Measurements from ENCODE around the gene MT1X.

Gene MT1X

GRCh38 chr16:56709443-56710040 lies 27.3 kb downstream of the MT1X start:
- DNase-seq, result no peak
- H3K27ac ChIP-seq (ENCODE audit: low read length), result no peak overlapping the region
- no peak overlapping the region for H3K9ac ChIP-seq (ENCODE audit: low read length)
- H2AFZ ChIP-seq (ENCODE audit: low read length), result no peak overlapping the region
- no peaks in the 10 kb centered on the region for H3K4me1 ChIP-seq (ENCODE audit: low read length)
- no peaks in the 10 kb centered on the region for H3F3A ChIP-seq (ENCODE audit: insufficient read depth, low read length)
- H3K4me2 ChIP-seq (ENCODE audit: low read depth, low read length), result no peak overlapping the region
- H3K79me2 ChIP-seq (ENCODE audit: low read length), result no peaks in the 10 kb centered on the region
- no peaks in the 10 kb centered on the region for H3K27me3 ChIP-seq (replicated peaks; ENCODE audit: insufficient read depth, low read length)
- TF ChIP-seq EZH2 (optimal IDR thresholded peaks at IDR 0.05; ENCODE audit: low read depth, low read length) (no peak), EZH2phosphoT487 (IDR thresholded peaks at IDR 0.05; ENCODE audit: low read length) (no peak)
- TF ChIP-seq, protein P1, sequence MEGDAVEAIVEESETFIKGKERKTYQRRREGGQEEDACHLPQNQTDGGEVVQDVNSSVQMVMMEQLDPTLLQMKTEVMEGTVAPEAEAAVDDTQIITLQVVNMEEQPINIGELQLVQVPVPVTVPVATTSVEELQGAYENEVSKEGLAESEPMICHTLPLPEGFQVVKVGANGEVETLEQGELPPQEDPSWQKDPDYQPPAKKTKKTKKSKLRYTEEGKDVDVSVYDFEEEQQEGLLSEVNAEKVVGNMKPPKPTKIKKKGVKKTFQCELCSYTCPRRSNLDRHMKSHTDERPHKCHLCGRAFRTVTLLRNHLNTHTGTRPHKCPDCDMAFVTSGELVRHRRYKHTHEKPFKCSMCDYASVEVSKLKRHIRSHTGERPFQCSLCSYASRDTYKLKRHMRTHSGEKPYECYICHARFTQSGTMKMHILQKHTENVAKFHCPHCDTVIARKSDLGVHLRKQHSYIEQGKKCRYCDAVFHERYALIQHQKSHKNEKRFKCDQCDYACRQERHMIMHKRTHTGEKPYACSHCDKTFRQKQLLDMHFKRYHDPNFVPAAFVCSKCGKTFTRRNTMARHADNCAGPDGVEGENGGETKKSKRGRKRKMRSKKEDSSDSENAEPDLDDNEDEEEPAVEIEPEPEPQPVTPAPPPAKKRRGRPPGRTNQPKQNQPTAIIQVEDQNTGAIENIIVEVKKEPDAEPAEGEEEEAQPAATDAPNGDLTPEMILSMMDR (IDR thresholded peaks at IDR 0.05; ENCODE audit: low read length), result no peak
- no peaks in the 10 kb centered on the region for H3K36me3 ChIP-seq (replicated peaks; ENCODE audit: insufficient read depth, low read length)
- H3K9me2 ChIP-seq (replicated peaks; ENCODE audit: insufficient read depth, low read length), result no peaks in the 10 kb centered on the region
- H3K4me3 ChIP-seq (ENCODE audit: low read length), result no peak overlapping the region
- no peaks in the 10 kb centered on the region for H3K9me3 ChIP-seq (replicated peaks; ENCODE audit: insufficient read depth, low read length)
- no peaks in the 10 kb centered on the region for H4K20me1 ChIP-seq (ENCODE audit: insufficient read depth, low read length)

- no peaks in the 10 kb centered on the region for H3F3A ChIP-seq (ENCODE audit: insufficient read depth, low read length)
- TF ChIP-seq, protein P1 (IDR thresholded peaks at IDR 0.05; ENCODE audit: low read length), result no peak
- TF ChIP-seq EZH2 (optimal IDR thresholded peaks at IDR 0.05; ENCODE audit: low read depth, low read length) (no peak), EZH2phosphoT487 (IDR thresholded peaks at IDR 0.05; ENCODE audit: low read length) (no peak)
- H3K79me2 ChIP-seq (ENCODE audit: low read length), result no peaks in the 10 kb centered on the region
- no peak overlapping the region for H3K27ac ChIP-seq (ENCODE audit: low read length)
- no peaks in the 10 kb centered on the region for H3K4me1 ChIP-seq (ENCODE audit: low read length)
- H3K9me3 ChIP-seq (replicated peaks; ENCODE audit: insufficient read depth, low read length), result no peaks in the 10 kb centered on the region
- no peaks in the 10 kb centered on the region for H3K9me2 ChIP-seq (replicated peaks; ENCODE audit: insufficient read depth, low read length)
- DNase-seq, result no peak
- H3K27me3 ChIP-seq (replicated peaks; ENCODE audit: insufficient read depth, low read length), result no peaks in the 10 kb centered on the region
- H3K4me2 ChIP-seq (ENCODE audit: low read depth, low read length), result no peak overlapping the region
- no peak overlapping the region for H3K9ac ChIP-seq (ENCODE audit: low read length)
- no peaks in the 10 kb centered on the region for H4K20me1 ChIP-seq (ENCODE audit: insufficient read depth, low read length)
- no peak overlapping the region for H3K4me3 ChIP-seq (ENCODE audit: low read length)
- H3K36me3 ChIP-seq (replicated peaks; ENCODE audit: insufficient read depth, low read length), result no peaks in the 10 kb centered on the region
- no peak overlapping the region for H2AFZ ChIP-seq (ENCODE audit: low read length)
Measured at GRCh38 chr16:56710181-56710737, 28.0 kb downstream of the MT1X start.

DNA sequence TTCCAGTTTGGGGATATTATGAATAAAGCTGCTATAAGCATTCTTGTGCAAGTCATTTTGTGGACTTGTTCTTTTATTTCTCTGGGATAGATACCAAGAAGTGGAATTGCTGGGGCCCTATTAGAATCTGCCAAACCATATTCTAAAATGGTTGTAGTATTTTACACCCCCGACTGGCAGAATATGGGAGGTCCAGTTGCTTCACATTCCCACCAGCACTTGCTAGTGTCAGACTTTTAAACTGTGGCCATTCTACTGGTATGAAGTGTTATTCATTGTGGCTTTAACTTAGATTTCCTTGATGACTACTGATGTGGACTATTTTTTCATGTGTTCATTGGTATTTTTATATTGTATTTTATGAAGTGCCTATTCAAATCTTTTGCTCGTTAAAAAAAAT lies 29.6 kb downstream of the MT1X start:
- Histone ChIP-seq H2AFZ (ENCODE audit: low read length) (no peak overlapping the region), H3K79me2 (ENCODE audit: low read length) (no peaks in the 10 kb centered on the region), H3K9me2 (replicated peaks; ENCODE audit: insufficient read depth, low read length) (no peaks in the 10 kb centered on the region), H3K9me3 (replicated peaks; ENCODE audit: insufficient read depth, low read length) (no peaks in the 10 kb centered on the region), H4K20me1 (ENCODE audit: insufficient read depth, low read length) (no peaks in the 10 kb centered on the region), H3K36me3 (replicated peaks; ENCODE audit: insufficient read depth, low read length) (no peaks in the 10 kb centered on the region), H3K4me1 (ENCODE audit: low read length) (no peaks in the 10 kb centered on the region), H3F3A (ENCODE audit: insufficient read depth, low read length) (no peaks in the 10 kb centered on the region), H3K27me3 (replicated peaks; ENCODE audit: insufficient read depth, low read length) (no peaks in the 10 kb centered on the region), H3K27ac (ENCODE audit: low read length) (no peak overlapping the region), H3K9ac (ENCODE audit: low read length) (no peak overlapping the region), H3K4me2 (ENCODE audit: low read depth, low read length) (no peak overlapping the region), H3K4me3 (ENCODE audit: low read length) (no peak overlapping the region)
- TF ChIP-seq, protein P1 (IDR thresholded peaks at IDR 0.05; ENCODE audit: low read length), result no peak
- TF ChIP-seq EZH2 (optimal IDR thresholded peaks at IDR 0.05; ENCODE audit: low read depth, low read length), result no peak
- TF ChIP-seq EZH2phosphoT487 (IDR thresholded peaks at IDR 0.05; ENCODE audit: low read length), result no peak
- DNase-seq, result no peak

All from MM.1S (cell line).